H1 (cell line): ENCODE measurements around the gene KLHL10. TPM values are rescaled to one million over a fixed set of nuclear protein-coding genes. Genes with fewer than 3 reads are reported as not detected.

Experiments used
- CTCF ChIA-PET: fragments of 300-600 bp; sonication (Branson Sonifier 250); formaldehyde crosslinking; loops from one replicate; lab custom pipeline; 2021; ENCODE audit not compliant: partially characterized antibody; lab: Charles Lee
- POLR2A ChIA-PET: fragments of 300-600 bp; sonication (Branson Sonifier 250); formaldehyde crosslinking; loops from one replicate; lab custom pipeline; 2021; ENCODE audit warnings: inconsistent platforms; ENCODE audit not compliant: partially characterized antibody; lab: Charles Lee
- DNase-seq, 2 experiments: peaks; one replicate each; pipeline versions ENCODE4 v3.0.0 to v3.0.0-alpha.2; 2010 to 2022; ENCODE audit warnings: low spot score in 2 of 2, low read depth in 1 of 2, mixed read lengths in 1 of 2
- FAIRE-seq: peaks from 2 replicates; lab custom pipeline; 2011; peaks lifted over from hg19 to GRCh38; lab: Jason Lieb, UNC
- H2AFZ ChIP-seq: 2 replicates; pipeline ENCODE4 v1.8.1; 2012; ENCODE audit warnings: low read length, inconsistent platforms
- H2AK5ac ChIP-seq: 2 replicates; pipeline ENCODE4 v1.6.1; 2013; ENCODE audit warnings: low read depth, low read length
- H2BK120ac ChIP-seq: replicated peaks from 2 replicates; pipeline ENCODE3; 2013; ENCODE audit warnings: low read depth, low read length, inconsistent platforms
- H2BK12ac ChIP-seq: 2 replicates; pipeline ENCODE4 v1.6.1; 2013; ENCODE audit warnings: low read depth, low read length
- H2BK15ac ChIP-seq: 2 replicates; pipeline ENCODE4 v1.6.1; 2013; ENCODE audit warnings: low read length
- H2BK20ac ChIP-seq: 2 replicates; pipeline ENCODE4 v1.6.1; 2013; ENCODE audit warnings: low read length
- H2BK5ac ChIP-seq: 2 replicates; pipeline ENCODE4 v1.6.1; 2013; ENCODE audit warnings: low read depth, low read length
- H3K14ac ChIP-seq: 2 replicates; pipeline ENCODE4 v1.6.1; 2013; ENCODE audit warnings: inconsistent platforms; ENCODE audit not compliant: insufficient read length
- H3K18ac ChIP-seq: 2 replicates; pipeline ENCODE4 v1.6.1; 2013; ENCODE audit warnings: low read length; ENCODE audit errors: extremely low read depth
- H3K23ac ChIP-seq: 2 replicates; pipeline ENCODE4 v1.6.1; 2013; ENCODE audit warnings: inconsistent platforms; ENCODE audit not compliant: insufficient read length
- H3K23me2 ChIP-seq: 2 replicates; pipeline ENCODE4 v1.6.1; 2013; ENCODE audit warnings: low read depth, low read length
- H3K27ac ChIP-seq: 2 replicates; pipeline ENCODE4 v1.6.1; 2011; ENCODE audit warnings: low read depth, low read length, inconsistent platforms
- H3K27me3 ChIP-seq, 4 experiments: replicated peaks in 1 of 4; 1 replicate in 1 of 4; 2 replicates in 3 of 4; pipeline versions ENCODE4 v1.6.1 to v1.8.1; 2011 to 2013; ENCODE audit warnings: low read length in 3 of 4, mild to moderate bottlenecking in 3 of 4, inconsistent platforms in 2 of 4, mixed read lengths in 2 of 4, moderate library complexity in 1 of 4; ENCODE audit not compliant: control insufficient read depth in 3 of 4, insufficient read depth in 3 of 4; ENCODE audit errors: extremely low read depth in 1 of 4
- H3K36me3 ChIP-seq, 4 experiments: 2 replicates each; pipeline versions ENCODE4 v1.6.1 to v1.8.1; 2011 to 2013; ENCODE audit warnings: mild to moderate bottlenecking in 4 of 4, low read length in 3 of 4, moderate library complexity in 2 of 4, control low read depth in 1 of 4, inconsistent platforms in 1 of 4; ENCODE audit not compliant: insufficient read depth in 4 of 4, control insufficient read depth in 2 of 4
- H3K4ac ChIP-seq: replicated peaks from 2 replicates; pipeline ENCODE3; 2013; ENCODE audit warnings: low read length, low read depth, mixed read lengths, inconsistent platforms; ENCODE audit not compliant: insufficient read length
- H3K4me1 ChIP-seq, 4 experiments: replicated peaks in 1 of 4; 1 replicate in 1 of 4; 2 replicates in 3 of 4; pipeline versions ENCODE4 v1.6.1 to v1.8.1; 2011 to 2013; ENCODE audit warnings: low read length in 3 of 4, inconsistent platforms in 2 of 4, mixed read lengths in 1 of 4; ENCODE audit not compliant: insufficient read depth in 4 of 4, control insufficient read depth in 3 of 4
- H3K4me2 ChIP-seq, 2 experiments: 2 replicates each; pipeline versions ENCODE4 v1.6.1 to v1.8.1; 2011 to 2013; ENCODE audit warnings: low read depth in 2 of 2, low read length in 2 of 2, control low read depth in 1 of 2, inconsistent platforms in 1 of 2, mild to moderate bottlenecking in 1 of 2; ENCODE audit not compliant: insufficient read depth in 1 of 2
- H3K4me3 ChIP-seq, 4 experiments: fragments of 200-600, 300-600 bp in 1 of 4; sonication (generic), shearing (Covaris generic), sonication (Bioruptor Twin) in 1 of 4; 2 replicates each; pipeline versions ENCODE4 v1.5.1 to v1.8.1; 2011 to 2016; ENCODE audit warnings: low read length in 4 of 4, low read depth in 3 of 4, control low read depth in 2 of 4, inconsistent platforms in 2 of 4, mild to moderate bottlenecking in 2 of 4, mixed read lengths in 1 of 4, moderate library complexity in 1 of 4; ENCODE audit not compliant: insufficient read depth in 2 of 4; ENCODE audit errors: extremely low read depth in 1 of 4
- H3K56ac ChIP-seq: replicated peaks from 2 replicates; pipeline ENCODE3; 2013; ENCODE audit warnings: low read depth, mild to moderate bottlenecking, mixed read lengths, low read length, inconsistent platforms; ENCODE audit not compliant: insufficient read length
- H3K79me1 ChIP-seq: 2 replicates; pipeline ENCODE4 v1.6.1; 2013; ENCODE audit warnings: low read depth, low read length, control low read depth
- H3K79me2 ChIP-seq, 2 experiments: 2 replicates each; pipeline versions ENCODE4 v1.6.1 to v1.8.1; 2012 to 2013; ENCODE audit warnings: low read length in 2 of 2, mild to moderate bottlenecking in 2 of 2, inconsistent platforms in 1 of 2; ENCODE audit not compliant: insufficient read depth in 2 of 2, control insufficient read depth in 1 of 2
- H3K9ac ChIP-seq, 4 experiments: replicated peaks in 1 of 4; 1 replicate in 1 of 4; 2 replicates in 3 of 4; pipeline versions ENCODE4 v1.6.1 to v1.8.1; 2011 to 2013; ENCODE audit warnings: low read depth in 3 of 4, low read length in 3 of 4, control low read depth in 2 of 4, mild to moderate bottlenecking in 2 of 4, moderate library complexity in 2 of 4, inconsistent platforms in 1 of 4; ENCODE audit errors: extremely low read depth in 1 of 4
- H3K9me3 ChIP-seq, 2 experiments: 2 replicates each; pipeline versions ENCODE4 v1.6.1 to v1.8.1; 2012 to 2013; ENCODE audit warnings: mild to moderate bottlenecking in 2 of 2, moderate library complexity in 2 of 2, control low read depth in 1 of 2, inconsistent platforms in 1 of 2, low read depth in 1 of 2, low read length in 1 of 2, mixed read lengths in 1 of 2; ENCODE audit not compliant: insufficient read depth in 2 of 2
- H4K20me1 ChIP-seq, 2 experiments: replicated peaks in 1 of 2; 2 replicates each; pipeline versions ENCODE3 to v1.8.1; 2011 to 2013; ENCODE audit warnings: inconsistent platforms in 2 of 2, low read length in 2 of 2, mild to moderate bottlenecking in 1 of 2; ENCODE audit not compliant: insufficient read depth in 2 of 2, control insufficient read depth in 1 of 2
- H4K5ac ChIP-seq: 2 replicates; pipeline ENCODE4 v1.6.1; 2013; ENCODE audit warnings: low read length, low read depth, mixed read lengths, inconsistent platforms; ENCODE audit not compliant: insufficient read length
- H4K8ac ChIP-seq: 2 replicates; pipeline ENCODE4 v1.8.0; 2013; ENCODE audit warnings: mild to moderate bottlenecking, moderate library complexity, low read length, inconsistent platforms; ENCODE audit not compliant: insufficient read depth; ENCODE audit errors: extremely low read depth
- H4K91ac ChIP-seq: replicated peaks from 2 replicates; pipeline ENCODE3; 2013; ENCODE audit warnings: low read length, mixed read lengths, inconsistent platforms; ENCODE audit not compliant: insufficient read length
- BCL11A ChIP-seq, 2 experiments: IDR thresholded peaks; one replicate each; pipeline ENCODE4 v1.6.1; 2011; ENCODE audit warnings: low read depth in 2 of 2, low read length in 2 of 2, mild to moderate bottlenecking in 2 of 2
- CHD1 ChIP-seq: IDR thresholded peaks from 2 replicates; pipeline ENCODE4 v1.6.1; 2012; ENCODE audit warnings: low read depth, low read length, improper control_type of control experiment
- CREB1 ChIP-seq: IDR thresholded peaks from 2 replicates; pipeline ENCODE4 v1.6.1; 2012; ENCODE audit warnings: inconsistent platforms
- EGR1 ChIP-seq: IDR thresholded peaks from 2 replicates; pipeline ENCODE4 v1.6.1; 2011; ENCODE audit warnings: low read depth, low read length, borderline replicate concordance
- GTF2F1 ChIP-seq: IDR thresholded peaks from 2 replicates; pipeline ENCODE4 v1.6.1; 2012; ENCODE audit warnings: low read depth, low read length, improper control_type of control experiment, borderline replicate concordance
- HDAC6 ChIP-seq: IDR thresholded peaks from one replicate; pipeline ENCODE4 v1.7.1; 2012; ENCODE audit warnings: low read depth, mild to moderate bottlenecking, inconsistent platforms, low read length, moderate library complexity
- KDM1A ChIP-seq: fragments of 200-600, 300-600 bp; sonication (generic); IDR thresholded peaks from 2 replicates; pipeline ENCODE4 v1.7.1; 2016; ENCODE audit warnings: mild to moderate bottlenecking, low read length, borderline replicate concordance
- NRF1 ChIP-seq: IDR thresholded peaks from 2 replicates; pipeline ENCODE4 v1.6.1; 2011; ENCODE audit warnings: mild to moderate bottlenecking, low read depth, low read length, improper control_type of control experiment
- RXRA ChIP-seq: IDR thresholded peaks from 2 replicates; pipeline ENCODE4 v1.6.1; 2011; ENCODE audit warnings: low read depth, mild to moderate bottlenecking, low read length, moderate library complexity; ENCODE audit not compliant: insufficient read depth
- SIRT6 ChIP-seq: IDR thresholded peaks from one replicate; pipeline ENCODE4 v1.7.1; 2012; ENCODE audit warnings: low read length, inconsistent platforms
- ZNF274 ChIP-seq: IDR thresholded peaks from 2 replicates; pipeline ENCODE4 v1.7.0; 2012; ENCODE audit warnings: low read length, borderline replicate concordance; ENCODE audit errors: extremely low read depth
- WGBS, 2 experiments: shearing (Covaris generic) in 1 of 2; methylation state at CpG; one replicate each; pipeline versions ENCODE4 v1.1.6 to v1.1.7; 2013 to 2015; ENCODE audit warnings: low lambda C conversion rate in 2 of 2, mixed read lengths in 2 of 2, inconsistent platforms in 1 of 2, low coverage in 1 of 2, missing lambda C conversion rate in 1 of 2; ENCODE audit not compliant: insufficient replicate concordance in 2 of 2, insufficient coverage in 1 of 2, insufficient read length in 1 of 2; ENCODE audit errors: extremely low coverage in 1 of 2, missing lambda C conversion rate in 1 of 2; 5-methylcytosine and 5-hydroxymethylcytosine counted together
- polyA plus RNA-seq, 7 experiments: library from polyadenylated mRNA; depleted of rRNA in 3 of 7; stranded (reverse) in 5 of 7; unstranded in 2 of 7; fragments of >200 nt in 5 of 7; fragments of 200-250 nt in 2 of 7; gene quantifications; 1 replicate in 5 of 7; 2 replicates in 1 of 7; 4 replicates in 1 of 7; pipeline versions ENCODE4 v1.2.1 to v1.2.3, GENCODE V29; 2011 to 2013; ENCODE audit warnings: missing spikeins in 2 of 7, mixed read lengths in 2 of 7
- total RNA-seq: library from RNA; stranded (reverse); fragmentation: NEBNext Ultra II Directional; extraction: Animal tissue kit (Norgen Biotek cat#: 25700); gene quantifications from 2 replicates; pipeline ENCODE4 v1.2.1, GENCODE V29; 2021

KLHL10 gene
- total and polyA plus RNA-seq, 2 of the 8 experiments (the other 6 are each of a cell fraction or from before 2014, with no cell fraction given): 0.19 to 0.26 TPM

DNA sequence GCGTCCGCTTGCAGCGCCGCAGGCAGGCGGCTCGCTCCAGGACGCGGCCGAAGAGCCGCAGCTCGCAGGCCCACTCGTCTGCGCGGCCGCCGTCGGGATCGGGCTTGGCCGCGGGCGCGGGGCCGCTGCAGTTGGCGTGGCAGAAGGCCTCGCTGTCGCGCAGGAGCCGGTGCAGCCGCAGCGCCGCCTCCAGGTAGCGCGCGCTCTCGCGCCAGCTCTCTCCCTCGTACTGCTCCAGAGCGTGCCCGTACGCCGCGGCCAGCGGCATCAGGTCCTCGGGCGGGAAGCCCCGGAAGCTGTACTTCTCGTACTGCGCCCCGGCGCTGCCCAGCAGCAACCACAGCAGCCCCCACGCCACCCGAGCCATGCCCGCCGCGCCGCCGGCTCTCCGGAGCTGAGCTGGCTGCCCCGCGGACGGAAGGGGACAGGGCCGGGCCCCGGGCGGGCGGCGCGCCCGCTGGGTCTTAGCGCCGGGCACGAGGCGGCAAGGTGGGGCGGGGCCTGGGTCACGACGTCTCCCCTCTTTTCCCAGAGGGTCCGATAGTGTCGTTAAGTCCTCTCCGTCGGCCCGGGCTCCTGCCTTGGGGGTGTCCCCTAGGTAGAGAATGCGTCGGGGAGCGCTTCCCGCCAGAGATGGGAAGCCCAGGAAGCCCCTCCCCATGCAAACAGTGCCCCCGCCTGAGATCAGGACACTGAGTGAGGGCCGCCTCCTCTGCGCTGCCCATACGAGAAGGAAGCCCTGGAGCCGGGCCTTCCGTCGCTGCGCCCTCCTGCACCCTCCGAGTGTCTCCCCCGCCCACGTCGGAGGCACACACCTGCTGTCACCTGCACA is 25.9 kb upstream of the KLHL10 start, which contains the start of gene P3H4:
P3H4 (minus strand) TSS at position 401 of the 832 bp plus-strand sequence; CDS start at position 367, 34 bp downstream.
- peak within 1 kb of the TSS; percentile 94 to 95 for H3K4me2 ChIP-seq
- 2% methylated on average over 62 of the region's 96 CpGs; no CpG with 5 or more reads in 1 of the 2 experiments for WGBS, 2 experiments
- no peak for TF ChIP-seq RXRA
- peak; percentile 82 for TF ChIP-seq EGR1
- no peak for TF ChIP-seq BCL11A (IDR thresholded peaks at IDR 0.05; ENCODE audit: low read depth in 2 of 2, low read length in 2 of 2)
- TF ChIP-seq GTF2F1: no peak
- no peak for TF ChIP-seq SIRT6
- TF ChIP-seq NRF1: no peak
- TF ChIP-seq ZNF274: no peak
- no peak; the same call in 1 of the 2 replicates for TF ChIP-seq CREB1
- TF ChIP-seq HDAC6: no peak
- no peak for TF ChIP-seq CHD1
- TF ChIP-seq KDM1A: no peak

More for the DNA sequence above, 25.9 kb upstream of the KLHL10 start, which contains the start of gene P3H4:
- H4K8ac ChIP-seq: peak within 1 kb of the TSS; percentile 75; the same call in 1 of the 2 replicates
- H4K91ac ChIP-seq: peak within 1 kb of the TSS; percentile 98
- H2BK20ac ChIP-seq: peak within 1 kb of the TSS; percentile 86; the same call in 1 of the 2 replicates
- peak within 1 kb of the TSS; percentile 91; the same call in 1 of the 2 replicates for H2BK5ac ChIP-seq
- peak within 1 kb of the TSS in 3 of 4 experiments; percentile 66 to 72 (median 68); a peak in 5 of 7 replicates for H3K9ac ChIP-seq
- H3K23me2 ChIP-seq: peaks cover 21% of the 10 kb centered on the region
- no peak for FAIRE-seq
- H3K14ac ChIP-seq: no peak within 1 kb of the TSS
- ChIA-PET POLR2A (interaction anchor here (0.7 to 4.2 kb wide), 24 partner anchors 10 to 133 kb away, joined by 3 to 40 read pairs (median 5); partner anchors contain the start of genes ACLY, EIF1, HAP1 and JUP), CTCF (interaction anchor here (0.6 to 4.8 kb wide), 31 partner anchors 10 to 1295 kb away, joined by 3 to 46 read pairs (median 5); partner anchors contain the start of genes JUP and KLHL11)
- peak within 1 kb of the TSS; percentile 65; the same call in 1 of the 2 replicates for H3K27ac ChIP-seq
- H3K9me3 ChIP-seq: peaks cover 0 to 4% of the 10 kb centered on the region in 2 experiments; a peak in 1 of 4 replicates
- H3K79me1 ChIP-seq: peaks cover 16% of the 10 kb centered on the region
- no peaks in the 10 kb centered on the region; a peak in 1 of 8 replicates for H3K36me3 ChIP-seq
- H3K27me3 ChIP-seq: peaks cover 0 to 6% (median 3%) of the 10 kb centered on the region in 4 experiments; a peak in 4 of 7 replicates
- peaks cover 0 to 23% (median 7%) of the 10 kb centered on the region in 4 experiments; a peak in 6 of 7 replicates for H3K4me1 ChIP-seq
- peak within 1 kb of the TSS; percentile 70 to 94 (median 81) for H3K4me3 ChIP-seq
- no peak within 1 kb of the TSS for H2AK5ac ChIP-seq
- peak within 1 kb of the TSS; percentile 100 for H2BK15ac ChIP-seq
- DNase-seq: peak in 1 of 2 experiments; percentile 93
- H2BK120ac ChIP-seq: peak within 1 kb of the TSS; percentile 76
- peaks cover 0 to 12% of the 10 kb centered on the region in 2 experiments for H4K20me1 ChIP-seq
- H2AFZ ChIP-seq: peak within 1 kb of the TSS; percentile 82; the same call in 1 of the 2 replicates
- peaks cover 0 to 33% of the 10 kb centered on the region in 2 experiments; a peak in 2 of 4 replicates for H3K79me2 ChIP-seq
- peak within 1 kb of the TSS; percentile 96 for H3K56ac ChIP-seq
- no peak within 1 kb of the TSS for H3K23ac ChIP-seq
- H3K18ac ChIP-seq: peak within 1 kb of the TSS; percentile 99
- H2BK12ac ChIP-seq: peak within 1 kb of the TSS; percentile 99; the same call in 1 of the 2 replicates
- H3K4ac ChIP-seq: peak within 1 kb of the TSS; percentile 98
- H4K5ac ChIP-seq: peak within 1 kb of the TSS; percentile 95
